Midbrain (tissue), 1 donor: ENCODE results near the gene CEP20.
"Not testable (repeated sequence)": the region's sequence is repeated elsewhere in the genome, so short reads cannot be mapped to it uniquely, and the experiment has no call there.

ENCODE experiments used
- DNase-seq: peaks from one replicate; lab custom pipeline; 2025; lab: John Stamatoyannopoulos, UW

CEP20 gene

DNA sequence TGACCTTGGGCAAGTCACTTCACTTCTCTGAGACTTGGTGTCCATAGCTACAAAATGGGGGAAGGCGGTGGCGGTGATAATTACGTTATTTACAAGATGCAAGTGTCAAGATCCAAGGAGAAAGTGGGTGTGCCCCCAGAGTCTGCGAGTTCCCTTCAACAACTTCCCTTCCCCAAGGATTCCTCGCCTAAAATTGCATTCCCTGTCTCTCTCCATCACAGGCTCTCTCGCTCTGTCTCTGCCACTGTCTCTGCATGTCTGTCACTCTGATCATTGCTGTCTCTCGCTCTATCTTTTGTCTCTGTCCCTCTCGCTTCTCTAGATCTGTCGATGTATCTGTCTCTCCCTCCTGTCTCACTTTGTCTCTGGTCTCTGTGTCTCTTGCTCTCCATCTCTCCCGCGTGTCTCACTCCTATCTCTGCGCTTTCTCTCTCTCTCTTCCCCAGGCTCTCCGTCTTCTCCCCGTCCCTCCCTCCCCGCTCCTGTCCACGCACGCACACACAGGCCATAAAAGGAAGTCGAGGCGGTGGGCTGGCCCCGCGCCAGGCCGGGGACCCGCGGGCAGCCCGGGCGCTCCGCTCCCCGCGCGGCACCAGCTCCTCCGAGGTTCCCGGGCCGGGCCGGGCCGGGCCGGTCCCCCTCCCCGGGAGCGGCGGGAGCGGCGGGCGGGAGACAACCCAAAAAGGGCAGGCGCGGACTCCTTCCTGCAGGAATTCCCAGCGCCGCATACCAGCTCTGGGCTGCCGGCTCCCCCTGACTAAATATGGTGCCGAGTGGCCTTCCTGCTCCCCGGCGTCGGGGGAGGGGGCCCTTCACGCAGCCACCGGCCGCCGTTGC, 30.5 kb downstream of the CEP20 start:
- no peak for DNase-seq

DNA sequence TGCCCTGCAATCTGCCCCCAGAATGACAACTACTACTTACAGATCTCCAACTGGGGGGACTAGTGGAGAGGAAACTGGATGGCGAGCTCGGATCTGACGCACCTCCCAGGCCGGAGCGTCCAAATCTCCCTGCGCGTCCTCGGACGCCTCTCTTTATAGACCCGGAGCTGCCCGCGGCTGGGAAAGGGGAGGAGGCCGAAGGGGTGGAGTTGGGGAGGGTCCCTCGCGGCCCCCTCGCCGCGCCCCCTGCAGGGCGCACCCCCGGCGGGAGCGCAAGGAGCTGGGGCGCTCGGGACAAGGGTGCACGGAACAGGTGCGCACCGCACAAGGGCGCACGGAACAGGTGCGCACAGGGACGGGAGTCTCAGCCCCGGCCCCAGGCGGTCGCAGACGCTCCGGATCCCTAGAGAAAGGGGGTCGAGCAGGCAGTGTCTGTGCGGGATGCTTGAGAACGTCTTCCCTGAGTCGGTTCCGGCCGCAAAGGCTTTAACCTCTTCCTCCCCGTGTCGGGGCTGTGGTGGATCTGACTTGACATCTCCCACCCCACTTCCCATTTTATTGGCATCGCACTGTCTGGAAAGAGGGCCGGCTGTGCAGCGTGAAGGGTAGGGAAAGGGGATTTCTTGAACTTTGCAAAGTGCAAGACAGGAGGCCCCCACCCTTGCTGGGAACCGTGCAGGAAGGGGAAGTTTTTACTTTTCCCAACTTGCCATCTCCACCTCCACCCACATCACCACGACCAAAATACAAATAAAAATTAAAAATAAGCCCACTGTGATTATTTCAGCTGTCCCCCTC, 31.3 kb downstream of the CEP20 start, which contains the start of gene MYH11:
MYH11 (minus strand) TSS at position 128 of the 798 bp plus-strand sequence. CDS start 18,776 bp downstream, outside the sequence.
- DNase-seq = no peak

DNA sequence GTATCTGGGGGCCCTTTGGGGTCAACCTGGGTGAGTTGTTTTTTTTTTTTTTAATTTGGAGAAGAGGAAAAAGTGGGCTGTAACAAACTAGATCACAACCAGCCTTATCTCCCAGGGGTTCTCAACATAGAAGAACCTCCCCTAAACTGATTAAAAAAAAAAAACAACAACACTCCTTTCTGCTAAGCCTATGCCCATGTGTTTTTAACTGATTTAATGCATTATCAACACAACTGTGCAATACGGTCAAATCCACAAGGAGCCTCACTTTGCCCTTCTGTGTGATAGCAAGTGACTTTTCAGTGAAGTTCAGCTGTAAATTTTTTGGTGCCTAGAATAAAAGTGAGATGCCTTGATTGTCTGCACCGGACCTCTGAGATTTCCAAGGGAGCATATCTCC, 32.2 kb downstream of the CEP20 start:
- no peak for DNase-seq

DNA sequence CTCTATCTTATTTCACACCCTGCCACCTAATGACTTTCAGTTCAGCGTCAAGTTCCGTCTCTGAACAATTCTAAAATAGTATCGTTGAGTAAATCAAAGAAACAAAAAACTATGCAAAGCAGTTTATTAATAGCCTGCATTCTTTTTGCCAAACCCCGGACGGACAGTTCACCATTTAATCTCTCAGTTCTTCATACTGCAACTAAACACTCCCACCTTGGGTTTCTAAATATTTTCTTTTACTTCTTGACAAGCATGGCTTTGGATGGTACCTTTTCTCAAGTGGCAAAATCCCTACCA, 32.7 kb downstream of the CEP20 start:
- DNase-seq = no peak

DNA sequence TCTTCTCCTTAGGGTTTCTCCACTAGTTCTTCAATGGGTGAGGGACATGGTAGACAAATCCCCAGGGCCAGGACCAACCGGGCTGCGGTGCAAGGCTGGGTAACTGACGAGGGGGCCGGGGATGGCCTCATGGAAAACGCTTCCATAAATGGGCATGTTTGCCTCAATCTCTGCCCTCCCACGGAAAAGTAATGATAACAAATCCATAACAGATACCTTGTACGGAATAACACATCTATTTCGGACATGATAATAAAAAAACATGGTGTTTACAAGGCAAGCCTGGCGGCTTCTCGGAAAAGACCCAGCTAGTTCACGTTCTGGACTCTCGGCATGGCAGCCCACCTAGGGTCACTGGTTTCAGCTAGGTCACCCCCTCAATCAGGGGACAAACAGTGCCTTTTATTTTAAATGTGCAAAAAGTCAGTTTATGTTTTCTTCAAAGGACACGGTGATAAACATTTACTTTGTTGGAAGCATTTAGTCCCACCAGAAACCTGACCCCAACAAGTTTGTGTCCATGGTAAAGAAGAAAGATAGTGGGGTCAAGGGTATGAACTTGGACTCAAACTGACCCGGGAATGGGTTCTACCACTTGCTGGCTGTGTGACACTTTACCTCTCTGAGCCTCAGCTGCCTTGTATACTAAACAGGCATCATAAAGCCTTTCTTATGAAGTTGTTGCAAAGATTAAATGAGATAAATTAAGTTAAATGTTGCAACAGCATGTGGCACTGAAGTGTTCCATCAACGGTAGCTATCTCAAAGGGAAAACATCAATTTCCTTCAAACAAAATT, 33.3 kb downstream of the CEP20 start:
- no peak for DNase-seq

DNA sequence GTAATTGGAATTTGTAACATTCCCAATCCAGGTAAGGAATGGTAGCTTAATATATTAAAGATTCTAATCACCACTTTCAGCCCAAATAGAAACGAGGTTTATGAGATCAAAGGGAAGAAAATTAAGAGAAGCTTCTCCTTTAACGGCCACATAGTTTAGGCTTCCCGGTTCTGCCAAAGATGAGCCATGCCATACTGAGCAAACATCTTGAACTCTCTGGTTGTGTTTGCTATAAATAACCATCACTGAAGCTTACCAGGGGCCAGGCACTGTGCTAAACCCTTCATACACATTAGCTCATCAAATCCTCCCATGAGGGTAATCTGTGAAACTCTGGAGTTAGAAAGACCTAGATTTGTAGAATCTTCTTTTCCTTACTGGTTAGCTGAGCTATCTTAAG, 34.3 kb downstream of the CEP20 start:
- DNase-seq = no peak

DNA sequence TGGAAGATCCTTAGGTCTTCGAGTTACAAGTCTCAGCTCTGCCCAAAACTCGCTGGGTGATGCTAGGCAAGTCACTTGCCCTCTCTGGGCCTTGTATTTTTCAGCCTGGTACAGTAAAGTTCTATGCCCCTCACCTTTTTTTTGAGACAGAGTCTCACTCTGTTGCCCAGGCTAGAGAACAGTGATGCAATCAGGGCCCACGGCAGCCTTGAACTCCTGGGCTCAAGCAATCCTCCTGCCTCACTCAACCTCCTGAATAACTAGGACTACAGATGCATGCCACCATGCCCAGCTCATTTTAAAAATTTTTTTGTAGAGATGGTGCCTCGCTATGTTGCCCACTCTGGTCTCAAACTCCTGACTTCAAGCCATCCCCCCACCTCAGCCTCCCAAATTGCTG, 35.4 kb downstream of the CEP20 start:
- no peak for DNase-seq

DNA sequence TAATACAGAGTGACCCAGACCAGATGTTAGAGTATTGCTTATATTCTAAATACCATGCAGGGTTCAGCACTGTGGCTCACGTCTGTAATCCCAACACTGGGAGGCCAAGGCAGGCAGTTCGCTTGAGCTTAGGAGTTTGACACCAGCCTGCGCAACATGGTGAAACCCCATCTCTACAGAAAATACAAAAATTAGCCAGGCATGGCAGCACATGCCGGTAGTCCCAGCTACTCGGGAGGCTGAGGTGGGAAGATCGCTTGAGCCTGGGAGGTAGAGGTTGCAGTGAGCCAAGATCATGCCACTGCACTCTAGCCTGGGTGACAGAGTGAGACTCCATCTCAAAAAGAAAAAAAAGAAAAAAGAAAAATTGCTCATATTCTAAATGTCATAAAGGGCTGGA, 37.8 kb downstream of the CEP20 start:
- DNase-seq = not testable (repeated sequence)

DNA sequence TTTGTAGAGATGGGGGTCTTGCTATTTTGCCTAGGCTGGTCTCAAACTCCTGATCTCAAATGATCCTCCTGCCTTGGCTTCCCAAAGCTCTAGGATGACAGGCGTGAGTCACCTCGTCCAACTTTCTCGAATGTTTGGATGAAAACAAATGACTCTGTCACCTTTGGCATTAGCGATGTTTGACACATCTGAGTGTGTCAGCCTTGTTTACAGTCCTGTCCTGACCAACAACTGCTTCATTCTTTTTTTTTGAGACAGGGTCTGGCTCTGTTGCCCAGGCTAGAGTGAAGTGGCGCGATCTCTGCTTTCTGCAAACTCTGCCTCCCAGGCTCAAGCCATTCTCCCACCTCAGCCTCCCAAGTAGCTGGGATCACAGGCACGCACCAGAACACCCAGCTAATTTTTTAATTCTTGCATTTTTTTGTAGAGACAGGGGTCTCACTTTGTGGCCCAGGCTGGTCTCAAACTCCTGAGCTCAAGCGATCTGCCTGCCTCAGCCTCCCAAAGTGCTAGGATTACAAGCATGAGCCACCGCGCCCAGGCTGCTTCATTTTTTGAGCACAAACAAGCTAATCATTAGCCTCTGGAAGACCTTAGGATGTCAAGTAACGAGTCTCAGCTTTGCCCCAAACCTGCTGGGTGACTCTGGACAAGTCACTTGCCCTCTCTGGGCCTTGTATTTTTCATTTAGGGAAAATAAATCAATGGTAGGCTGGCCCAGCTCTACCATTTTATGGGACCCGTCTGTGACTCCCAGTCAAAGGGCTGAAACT, 39.0 kb downstream of the CEP20 start:
- no peak for DNase-seq

DNA sequence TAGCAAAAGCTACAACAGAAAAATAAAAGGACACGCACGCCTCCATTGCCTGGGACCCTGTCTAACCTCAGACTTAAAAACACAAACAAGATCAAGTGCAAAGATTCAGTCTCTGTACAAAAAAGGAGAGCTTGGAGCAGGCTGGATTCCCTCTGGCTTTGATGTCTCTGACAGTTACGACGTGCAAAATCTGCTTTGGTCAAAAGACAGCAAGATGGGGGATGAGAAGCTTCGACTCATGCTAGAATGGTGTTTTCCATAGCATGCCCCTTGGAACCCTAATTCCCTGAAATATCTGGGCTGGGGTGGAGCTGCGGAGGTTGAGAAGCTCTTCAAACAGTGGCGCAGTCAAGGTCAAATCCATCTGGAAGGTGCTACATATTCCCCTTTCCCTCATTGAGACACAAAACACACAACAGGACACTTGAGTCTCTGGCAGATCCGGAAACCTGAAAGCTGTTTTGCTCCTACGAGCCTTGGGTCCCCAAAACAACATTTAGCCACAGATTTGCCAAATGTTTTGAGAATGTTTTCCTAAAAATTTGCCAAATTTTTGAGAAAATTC, 40.7 kb downstream of the CEP20 start:
- no peak for DNase-seq

DNA sequence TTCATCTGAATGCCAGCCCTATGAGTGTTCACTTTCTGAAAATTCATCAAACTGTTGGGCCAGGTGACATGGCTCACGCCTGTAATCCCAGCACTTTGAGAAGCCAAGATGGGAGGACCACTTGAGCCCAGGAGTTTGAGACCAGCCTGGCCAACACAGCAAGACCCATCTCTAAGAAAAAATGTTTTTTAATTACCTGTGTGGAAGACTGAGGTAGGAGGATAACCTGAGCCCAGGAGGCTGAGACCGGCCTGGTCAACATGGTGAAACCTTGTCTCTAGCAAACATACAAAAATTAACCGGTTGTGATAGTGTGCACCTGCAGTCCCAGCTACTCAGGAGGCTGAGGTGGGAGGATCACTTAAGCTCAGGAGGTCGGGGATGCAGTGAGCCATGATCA, 41.9 kb downstream of the CEP20 start:
- no peak for DNase-seq

DNA sequence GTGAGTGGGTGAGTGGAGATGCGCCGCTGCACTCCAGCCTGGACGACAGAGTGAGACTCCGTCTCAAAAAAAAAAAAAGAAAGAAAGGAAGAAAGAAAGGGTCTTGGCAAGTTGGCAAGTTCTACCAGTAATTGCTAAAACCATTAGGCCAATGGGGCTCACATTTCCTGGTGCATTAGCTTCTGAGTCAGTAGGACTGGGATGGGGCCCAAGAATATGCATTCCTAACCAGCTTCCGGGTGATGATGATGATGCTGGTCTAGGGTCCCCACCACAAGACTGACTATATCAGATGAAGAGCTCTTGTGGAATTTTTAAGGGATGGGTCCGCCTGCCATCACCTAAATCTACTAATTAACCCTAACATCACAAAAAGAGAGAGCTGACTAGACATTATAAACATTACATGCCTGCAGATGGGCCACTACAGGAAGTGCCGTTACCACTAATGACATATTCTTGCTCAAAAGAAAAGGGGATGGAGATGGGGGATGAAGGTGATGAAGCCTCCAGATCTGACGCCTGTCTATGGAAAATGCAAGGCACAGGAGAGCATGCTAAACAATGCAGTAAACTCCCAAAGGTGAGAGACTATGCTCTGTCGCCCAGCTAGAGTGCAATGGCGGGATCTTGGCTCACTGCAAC, 44.6 kb downstream of the CEP20 start:
- no peak for DNase-seq

DNA sequence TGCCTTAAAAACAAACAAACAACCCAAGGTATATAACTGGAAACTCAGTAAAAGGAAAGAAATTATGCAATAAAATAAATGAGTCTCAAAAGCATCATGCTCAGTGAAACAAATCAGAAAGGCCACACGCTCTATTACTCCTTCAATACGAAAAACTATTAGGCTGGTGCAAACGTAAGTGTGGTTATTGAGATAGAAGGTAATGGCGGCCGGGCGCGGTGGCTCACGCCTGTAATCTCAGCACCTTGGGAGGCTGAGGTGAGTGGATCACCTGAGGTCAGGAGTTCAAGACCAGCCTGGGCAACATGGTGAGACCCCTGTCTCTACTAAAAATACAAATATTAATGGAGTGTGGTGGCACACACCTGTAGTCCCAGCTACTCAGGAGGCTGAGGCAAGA, 49.2 kb downstream of the CEP20 start:
- DNase-seq = not testable (repeated sequence)

DNA sequence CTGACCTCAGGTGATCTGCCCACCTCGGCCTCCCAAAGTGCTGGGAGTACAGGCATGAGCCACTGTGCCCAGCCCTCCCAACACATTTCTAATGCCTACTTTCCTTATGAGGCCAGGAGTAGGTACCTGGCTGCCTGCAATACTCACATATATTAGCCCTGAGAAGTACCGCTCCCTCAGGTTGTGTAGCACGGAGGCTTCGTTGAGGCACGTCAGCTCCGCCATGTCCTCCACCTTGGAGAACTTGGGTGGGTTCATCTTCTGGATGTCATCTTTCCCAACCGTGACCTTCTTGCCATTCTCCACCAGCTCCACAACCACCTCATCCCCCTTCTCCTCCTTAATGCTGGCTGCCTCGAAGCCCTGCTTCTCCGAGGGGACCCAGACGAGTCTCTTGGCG, 50.6 kb downstream of the CEP20 start:
- no peak for DNase-seq

DNA sequence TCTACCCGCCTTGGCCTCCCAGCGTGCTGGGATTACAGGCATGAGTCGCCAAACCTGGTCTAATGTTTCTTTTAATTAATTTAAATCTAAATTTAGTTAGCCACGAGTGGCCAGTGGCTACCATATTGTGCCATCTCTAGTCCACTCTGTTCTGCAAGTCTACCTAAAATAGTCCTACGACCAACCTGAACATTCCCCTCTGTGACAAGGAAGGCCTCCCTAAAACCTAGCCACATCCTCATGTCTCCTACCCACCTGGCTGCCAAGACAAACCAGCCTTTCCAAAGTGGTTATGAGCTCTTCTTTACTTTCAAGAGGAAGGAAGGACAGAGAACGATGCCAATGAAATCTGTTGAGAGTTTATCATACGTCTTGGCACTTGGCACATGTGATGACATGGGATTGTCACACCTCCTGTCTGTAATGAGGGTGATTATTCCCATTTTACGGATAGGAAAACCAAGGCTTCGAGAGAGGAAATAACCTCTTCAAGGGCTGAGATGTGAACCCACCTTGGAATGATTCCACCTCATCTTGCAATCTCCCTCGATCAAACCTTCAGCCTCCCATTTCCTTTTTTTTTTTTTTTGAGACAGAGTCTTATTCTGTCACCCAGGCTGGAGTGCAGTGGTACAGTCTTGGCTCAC, 51.3 kb downstream of the CEP20 start:
- no peak for DNase-seq

DNA sequence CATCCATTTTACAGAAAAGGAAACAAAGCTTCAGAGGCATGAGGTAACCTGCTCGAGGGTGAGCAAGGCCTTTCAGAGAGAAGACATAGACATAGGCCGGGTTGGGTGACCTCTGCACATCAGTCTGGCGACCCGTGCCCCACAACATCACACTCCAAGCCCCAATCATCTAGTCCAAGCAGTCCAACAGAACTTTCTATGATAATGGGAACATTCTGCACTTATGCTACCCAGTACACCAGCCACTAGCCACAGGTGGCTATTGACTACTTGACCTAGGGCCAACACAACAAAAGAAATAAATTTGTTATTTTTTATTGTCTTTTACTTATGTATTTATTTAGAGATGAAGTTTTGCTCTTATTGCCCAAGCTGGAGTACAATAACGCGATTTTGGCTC, 52.3 kb downstream of the CEP20 start:
- no peak for DNase-seq

DNA sequence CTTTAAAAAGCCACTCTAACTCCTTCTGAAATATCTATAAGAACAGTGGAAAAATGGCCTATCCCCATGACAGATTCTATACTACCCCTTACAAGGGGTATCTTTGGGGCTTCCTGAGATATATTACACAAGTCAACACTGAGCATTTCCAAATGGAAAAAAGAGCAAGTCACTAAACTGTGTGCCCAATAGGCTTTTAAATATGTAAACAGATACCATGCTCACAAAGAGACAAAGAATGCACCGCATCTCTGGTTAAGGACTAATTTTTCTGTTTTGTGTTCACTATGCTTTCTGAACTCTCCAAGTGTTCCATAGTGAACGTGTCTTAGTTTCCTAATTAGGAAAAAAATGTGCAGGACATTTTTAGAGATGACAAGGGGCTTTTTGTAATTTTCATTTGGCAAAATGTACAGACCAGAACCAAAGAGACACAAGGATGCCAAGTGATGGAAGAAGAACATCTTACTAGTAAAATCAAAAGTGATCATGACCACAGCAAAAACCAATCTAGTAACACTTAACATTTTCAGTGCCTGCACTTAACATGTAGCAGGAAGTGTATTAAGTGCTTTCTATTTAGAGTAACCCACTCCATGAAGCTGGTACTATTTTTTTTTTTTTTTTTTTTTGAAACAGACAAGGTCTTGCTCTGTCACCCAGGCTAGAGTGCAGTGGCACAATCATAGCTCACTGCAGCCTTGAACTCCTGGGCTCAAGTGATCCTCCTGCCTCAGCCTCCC, 53.1 kb downstream of the CEP20 start:
- DNase-seq = no peak

DNA sequence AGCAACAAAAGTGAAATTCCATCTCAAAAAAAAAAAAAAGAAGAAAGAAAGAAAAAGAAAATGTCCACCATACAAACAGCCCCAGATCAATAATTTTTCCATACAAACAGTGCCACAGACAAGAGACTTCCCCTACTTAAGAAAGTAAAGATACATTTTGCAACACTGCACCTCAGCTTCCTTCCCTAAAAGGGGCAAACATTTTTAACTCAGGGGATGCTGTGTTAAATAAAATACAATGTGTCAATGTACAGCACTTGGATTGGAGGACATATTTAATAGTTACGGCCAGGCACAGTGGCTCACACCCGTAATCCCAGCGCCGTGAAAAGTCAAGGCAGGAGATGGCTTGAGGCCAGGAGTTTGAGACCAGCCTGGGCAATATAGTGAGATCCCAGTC, 53.9 kb downstream of the CEP20 start:
- DNase-seq = no peak

DNA sequence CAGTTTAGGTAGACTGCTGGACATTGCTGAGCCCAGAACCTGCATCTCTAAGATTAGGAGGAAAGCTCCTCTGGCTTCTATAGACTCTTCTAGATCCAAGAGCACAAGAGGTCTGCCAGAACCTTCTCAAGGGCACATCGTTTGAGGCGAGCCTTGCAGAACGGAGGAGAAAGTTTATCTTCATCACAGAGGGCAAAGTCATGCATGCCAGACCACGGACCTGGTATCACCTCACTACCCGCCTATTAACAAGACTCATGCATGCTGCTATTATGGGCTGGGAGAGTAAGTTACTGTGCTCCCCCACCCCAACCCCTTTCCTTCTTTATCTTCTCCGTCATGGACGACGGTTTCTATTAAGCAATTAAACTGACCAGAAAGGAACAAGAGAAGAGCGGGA, 54.9 kb downstream of the CEP20 start:
- no peak for DNase-seq

DNA sequence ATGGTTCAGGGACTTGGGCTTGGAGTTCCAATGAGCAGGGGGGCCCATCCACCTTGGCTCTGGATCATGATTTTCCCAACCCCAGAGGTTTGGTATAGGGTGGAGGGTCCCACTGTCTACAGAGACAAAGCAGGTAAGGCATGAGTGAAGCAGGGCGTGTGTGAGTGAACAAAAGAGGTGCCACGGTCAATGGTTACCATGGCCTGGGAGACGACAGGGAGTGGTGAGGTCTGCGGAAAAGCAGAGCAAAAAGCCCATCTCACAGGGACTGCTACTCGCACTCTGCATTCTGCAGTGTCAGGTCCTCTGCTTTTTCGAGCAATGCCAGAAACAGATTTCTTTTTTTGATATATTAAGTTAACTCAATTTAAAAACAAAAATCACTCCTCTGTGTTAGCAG, 56.2 kb downstream of the CEP20 start:
- DNase-seq = no peak
